ENCODE measurements around the gene ZNF417. TPM values are rescaled to one million over a fixed set of nuclear protein-coding genes. Genes with fewer than 3 reads are reported as not detected.

ZNF417 gene
- total and polyA plus RNA-seq, 5 donors from 2014 or later: 0.33 to 21.0 (median 2.9) TPM

Other genes starting within 250 kb of the ZNF417 start
- gene ZSCAN4, start 247.7 kb downstream of the ZNF417 start, total RNA-seq: not detected
- not detected for gene ZSCAN4, start 247.7 kb downstream of the ZNF417 start, polyA plus RNA-seq
- gene ZNF551, start 234.6 kb downstream of the ZNF417 start, total RNA-seq: 9.6 TPM
- 1 to 10 TPM; 5.3 to 8.6 (median 7.3) TPM for gene ZNF551, start 234.6 kb downstream of the ZNF417 start, polyA plus RNA-seq
- gene ZNF154, start 207.4 kb downstream of the ZNF417 start, total RNA-seq: 3.7 TPM
- 1 to 10 TPM in 1 of 4 donors, under 1 TPM in 2, not detected in 1; 0.25 to 1.9 (median 0.57) TPM for gene ZNF154, start 207.4 kb downstream of the ZNF417 start, polyA plus RNA-seq
- gene ZNF671, start 189.0 kb downstream of the ZNF417 start, total RNA-seq: 9.2 TPM
- gene ZNF671, start 189.0 kb downstream of the ZNF417 start, polyA plus RNA-seq: 10 to 100 TPM; 19.5 to 28.6 (median 23.3) TPM
- 15.4 TPM for gene ZNF776, start 169.8 kb downstream of the ZNF417 start, total RNA-seq
- 10 to 100 TPM in 1 of 4 donors, 1 to 10 TPM in 3; 2.9 to 12.2 (median 7.5) TPM for gene ZNF776, start 169.8 kb downstream of the ZNF417 start, polyA plus RNA-seq
- 39.4 TPM for gene ZNF586, start 146.9 kb downstream of the ZNF417 start, total RNA-seq
- 10 to 100 TPM; 18.7 to 32.2 (median 31.3) TPM for gene ZNF586, start 146.9 kb downstream of the ZNF417 start, polyA plus RNA-seq
- gene ZNF552, start 101.7 kb downstream of the ZNF417 start, total RNA-seq: 16.6 TPM
- gene ZNF552, start 101.7 kb downstream of the ZNF417 start, polyA plus RNA-seq: 10 to 100 TPM in 1 of 4 donors, 1 to 10 TPM in 3; 4.8 to 11.7 (median 6.8) TPM
- gene ZNF587B, start 86.3 kb downstream of the ZNF417 start, total RNA-seq: 23.6 TPM
- 1 to 10 TPM; 1.3 to 3.4 (median 2.1) TPM for gene ZNF587B, start 86.3 kb downstream of the ZNF417 start, polyA plus RNA-seq
- 45.3 TPM for gene ZNF587, start 66.7 kb downstream of the ZNF417 start, total RNA-seq
- gene ZNF587, start 66.7 kb downstream of the ZNF417 start, polyA plus RNA-seq: 1 to 10 TPM; 2.7 to 6.1 (median 3.5) TPM
- 12.9 TPM for gene ZNF814, start 27.6 kb downstream of the ZNF417 start, total RNA-seq
- 10 to 100 TPM in 2 of 4 donors, 1 to 10 TPM in 2; 3.1 to 13.4 (median 10.0) TPM for gene ZNF814, start 27.6 kb downstream of the ZNF417 start, polyA plus RNA-seq
- gene ZNF418, start 18.8 kb upstream of the ZNF417 start, total RNA-seq: 1.0 TPM
- 1 to 10 TPM in 2 of 4 donors, not detected in 2; 1.2 to 3.1 TPM for gene ZNF418, start 18.8 kb upstream of the ZNF417 start, polyA plus RNA-seq
- 7.6 TPM for gene ZNF256, start 31.1 kb upstream of the ZNF417 start, total RNA-seq
- 1 to 10 TPM; 1.7 to 6.3 (median 4.9) TPM for gene ZNF256, start 31.1 kb upstream of the ZNF417 start, polyA plus RNA-seq
- 1.6 TPM for gene C19orf18, start 57.9 kb upstream of the ZNF417 start, total RNA-seq
- not detected for gene C19orf18, start 57.9 kb upstream of the ZNF417 start, polyA plus RNA-seq
- 10.3 TPM for gene ZNF606, start 86.2 kb upstream of the ZNF417 start, total RNA-seq
- 1 to 10 TPM; 1.6 to 6.0 (median 4.7) TPM for gene ZNF606, start 86.2 kb upstream of the ZNF417 start, polyA plus RNA-seq
- gene ZSCAN1, start 117.4 kb upstream of the ZNF417 start, total RNA-seq: not detected
- gene ZSCAN1, start 117.4 kb upstream of the ZNF417 start, polyA plus RNA-seq: not detected
- gene ZNF135, start 142.7 kb upstream of the ZNF417 start, total RNA-seq: 0.39 TPM
- gene ZNF135, start 142.7 kb upstream of the ZNF417 start, polyA plus RNA-seq: 1 to 10 TPM in 1 of 4 donors, under 1 TPM in 3; 0.15 to 2.7 (median 0.88) TPM
- 13.4 TPM for gene ZSCAN18, start 181.6 kb upstream of the ZNF417 start, total RNA-seq
- gene ZSCAN18, start 181.6 kb upstream of the ZNF417 start, polyA plus RNA-seq: 10 to 100 TPM in 2 of 4 donors, 1 to 10 TPM in 2; 3.9 to 17.7 (median 12.0) TPM
- gene ZNF329, start 234.2 kb upstream of the ZNF417 start, total RNA-seq: 9.2 TPM
- 1 to 10 TPM; 2.9 to 9.4 (median 4.8) TPM for gene ZNF329, start 234.2 kb upstream of the ZNF417 start, polyA plus RNA-seq